Suppressor macrophage treated with lipopolysaccharide for 1 hour (primary cell): ENCODE measurements around the gene CCDC7.
"Not testable (repeated sequence)": the region's sequence is repeated elsewhere in the genome, so short reads cannot be mapped to it uniquely, and the experiment has no call there.

Experiments
- DNase-seq, 3 donors: peaks; one replicate each; pipeline ENCODE4 v3.0.0-alpha.2; 2020 to 2022

Gene CCDC7

DNA sequence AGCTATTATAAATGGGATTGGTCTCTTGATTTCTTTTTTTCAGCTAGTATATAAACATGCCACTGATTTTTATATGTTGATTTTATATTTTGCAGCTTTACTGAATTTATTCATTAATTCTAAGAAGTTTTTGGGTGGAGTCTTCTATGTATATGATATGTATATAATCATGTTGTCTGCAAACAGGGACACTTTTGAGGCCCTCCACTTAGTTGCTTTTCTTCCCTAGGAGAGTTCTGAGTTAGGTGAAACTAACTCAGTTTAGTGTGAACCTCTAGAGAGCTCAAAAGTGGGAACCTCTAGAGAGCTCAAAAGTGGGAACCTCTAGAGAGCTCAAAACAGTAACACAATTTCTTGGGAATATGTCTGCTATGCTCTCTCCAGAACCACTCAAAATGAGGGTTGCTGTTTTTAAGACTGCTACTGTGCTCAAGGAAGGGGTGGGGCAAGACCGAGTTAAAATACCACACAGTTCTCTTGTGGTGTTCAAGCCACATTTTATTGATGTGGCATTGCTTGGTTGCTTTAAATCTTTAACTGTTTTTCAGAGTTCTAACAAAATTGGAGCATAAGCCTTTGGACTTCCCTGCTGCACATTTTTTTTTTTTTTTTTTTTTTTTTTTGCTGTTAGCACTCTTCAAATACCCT is 13.2 kb downstream of the CCDC7 start:
- DNase-seq: no peak

DNA sequence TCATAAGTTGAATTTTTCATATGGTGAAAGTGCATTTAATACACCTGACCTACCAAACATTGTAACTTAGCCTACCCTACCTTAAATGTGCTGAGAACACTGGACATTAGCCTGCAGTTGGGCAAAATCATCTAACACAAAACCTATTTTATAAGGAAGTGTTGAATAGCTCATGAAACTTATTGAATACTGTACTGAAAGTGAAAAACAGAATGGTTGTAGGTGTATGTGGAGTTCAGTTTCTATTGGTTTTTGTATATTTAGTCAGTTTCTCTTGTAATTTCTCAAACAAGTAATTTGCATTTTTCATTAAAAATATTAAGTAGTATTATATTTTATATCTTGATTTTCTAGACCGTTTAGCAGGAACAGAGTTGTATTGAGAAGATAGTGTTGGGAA is 15.3 kb downstream of the CCDC7 start:
- no peak for DNase-seq

DNA sequence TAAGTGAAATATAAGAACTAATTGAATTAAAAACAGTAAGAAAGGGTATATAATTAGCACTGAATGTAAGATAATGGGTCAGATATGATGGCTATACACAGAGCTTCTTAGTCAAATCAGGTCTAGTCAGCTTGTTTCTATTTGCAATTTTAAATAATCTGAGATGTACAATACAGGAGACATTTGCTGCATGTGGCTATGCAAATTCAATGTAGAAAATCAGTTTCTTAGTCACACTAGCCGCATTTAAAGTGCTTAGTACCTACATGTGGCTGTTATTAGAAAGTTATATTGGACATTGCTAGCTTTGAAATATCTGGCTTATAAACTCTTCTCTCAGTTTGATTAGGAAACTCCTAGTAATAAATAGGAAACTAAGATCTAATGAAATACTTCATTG is 25.3 kb downstream of the CCDC7 start:
- DNase-seq: no peak

DNA sequence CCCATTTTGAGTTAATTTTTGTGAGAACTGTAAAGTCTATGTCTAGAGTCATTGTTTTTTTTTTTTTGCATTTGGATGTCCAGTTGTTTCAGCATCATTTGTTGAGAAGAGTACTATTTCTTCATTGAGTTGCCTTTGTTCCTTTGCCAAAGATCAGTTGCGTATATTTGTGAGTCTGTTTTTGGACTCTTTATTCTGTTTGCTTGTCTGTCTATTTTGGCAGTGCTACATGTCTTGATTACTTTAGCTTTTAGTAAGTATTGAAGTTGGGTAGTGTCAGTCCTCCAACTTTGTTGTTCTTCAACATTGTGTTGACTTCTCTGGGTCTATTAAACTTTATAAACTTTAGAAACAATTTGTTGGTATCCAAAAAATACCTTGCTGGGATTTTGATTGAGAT is 31.6 kb downstream of the CCDC7 start:
- no peak for DNase-seq

DNA sequence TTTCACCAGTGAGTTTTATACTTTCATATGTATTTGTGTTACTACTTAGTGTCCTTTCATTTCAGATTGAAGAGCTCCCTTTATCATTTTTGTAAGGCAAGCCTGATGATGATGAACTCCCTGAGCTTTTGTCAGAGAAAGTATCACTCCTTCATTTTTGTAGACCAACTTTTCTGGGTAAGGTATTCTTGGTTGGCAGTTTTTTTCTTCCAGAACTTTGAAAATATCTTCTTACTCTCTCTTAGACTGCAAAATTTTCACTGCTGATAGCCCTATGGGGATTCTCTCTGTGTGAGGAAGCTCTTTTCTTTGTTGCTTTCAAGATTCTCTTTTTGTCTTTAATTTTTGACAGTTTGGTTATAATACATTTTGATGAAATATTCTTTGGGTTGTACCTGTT is 35.7 kb downstream of the CCDC7 start:
- DNase-seq: no peak

DNA sequence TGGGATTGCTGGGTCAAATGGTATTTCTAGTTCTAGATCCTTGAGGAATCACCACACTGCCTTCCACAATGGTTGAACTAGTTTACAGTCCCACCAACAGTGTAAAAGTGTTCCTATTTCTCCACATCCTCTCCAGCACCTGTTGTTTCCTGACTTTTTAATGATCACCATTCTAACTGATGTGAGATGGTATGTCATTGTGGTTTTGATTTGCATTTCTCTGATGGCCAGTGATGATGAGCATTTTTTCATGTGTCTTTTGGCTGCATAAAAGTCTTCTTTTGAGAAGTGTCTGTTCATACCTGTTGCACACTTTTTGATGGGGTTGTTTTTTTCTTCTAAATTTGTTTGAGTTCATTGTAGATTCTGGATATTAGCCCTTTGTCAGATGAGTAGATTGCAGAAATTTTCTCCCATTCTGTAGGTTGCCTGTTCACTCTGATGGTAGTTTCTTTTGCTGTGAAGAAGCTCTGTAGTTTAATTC is 37.1 kb downstream of the CCDC7 start:
- not testable (repeated sequence) for DNase-seq

DNA sequence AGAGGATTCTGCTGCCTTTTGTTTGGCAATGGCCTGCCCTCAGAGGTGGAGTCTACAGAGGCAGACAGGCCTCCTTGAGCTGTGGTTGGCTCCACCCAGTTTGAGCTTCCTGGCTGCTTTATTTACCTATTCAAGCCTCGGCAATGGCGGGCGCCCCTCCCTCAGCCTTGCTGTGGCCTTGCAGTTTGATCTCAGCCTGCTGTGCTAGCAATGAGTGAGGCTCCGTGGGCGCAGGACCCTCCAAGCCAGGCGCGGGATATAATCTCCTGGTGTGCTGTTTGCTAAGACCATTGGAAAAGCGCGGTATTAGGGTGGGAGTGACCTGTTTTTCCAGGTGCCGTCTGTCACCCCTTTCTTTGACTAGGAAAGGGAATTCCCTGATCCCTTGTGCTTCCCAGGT is 42.1 kb downstream of the CCDC7 start:
- not testable (repeated sequence) for DNase-seq

DNA sequence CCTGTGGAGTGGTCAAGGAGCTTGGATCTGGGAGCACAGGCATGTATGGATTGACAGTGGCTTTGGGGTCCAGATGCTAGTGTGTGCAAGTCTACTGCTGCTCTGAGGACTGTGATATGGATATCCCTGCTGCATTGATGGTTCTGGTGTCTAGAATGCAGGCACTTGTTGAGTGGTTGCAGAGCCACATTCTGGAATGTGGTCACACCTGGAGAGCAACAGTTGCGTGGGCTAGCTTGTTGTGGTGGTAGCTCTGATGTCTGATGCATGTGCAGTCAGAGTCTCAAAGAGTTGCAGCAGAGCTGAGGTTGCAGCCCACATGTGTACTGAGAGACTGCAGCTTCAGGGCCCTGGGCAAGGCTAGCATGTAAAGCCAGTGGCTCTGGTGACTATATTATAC is 43.2 kb downstream of the CCDC7 start:
- DNase-seq: no peak

DNA sequence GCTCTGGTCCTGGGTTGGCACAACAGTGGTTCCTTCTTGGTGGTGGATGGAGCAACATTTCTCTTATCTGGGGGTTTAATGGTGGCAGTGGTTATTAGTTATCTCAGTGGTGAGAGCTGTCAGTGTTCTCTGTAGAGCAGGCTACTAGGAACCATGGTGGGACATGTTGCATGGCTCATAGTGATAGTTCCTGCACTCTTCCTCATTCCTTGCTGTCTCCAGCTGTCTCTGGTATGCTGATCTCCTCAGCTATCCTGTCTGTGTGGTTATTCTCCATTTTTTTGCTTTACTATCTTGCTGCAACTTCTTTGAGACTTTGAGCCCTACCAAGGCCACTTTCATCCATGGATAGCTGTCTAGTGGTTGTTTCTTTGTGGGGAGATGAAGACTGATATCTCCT is 44.0 kb downstream of the CCDC7 start:
- no peak for DNase-seq

DNA sequence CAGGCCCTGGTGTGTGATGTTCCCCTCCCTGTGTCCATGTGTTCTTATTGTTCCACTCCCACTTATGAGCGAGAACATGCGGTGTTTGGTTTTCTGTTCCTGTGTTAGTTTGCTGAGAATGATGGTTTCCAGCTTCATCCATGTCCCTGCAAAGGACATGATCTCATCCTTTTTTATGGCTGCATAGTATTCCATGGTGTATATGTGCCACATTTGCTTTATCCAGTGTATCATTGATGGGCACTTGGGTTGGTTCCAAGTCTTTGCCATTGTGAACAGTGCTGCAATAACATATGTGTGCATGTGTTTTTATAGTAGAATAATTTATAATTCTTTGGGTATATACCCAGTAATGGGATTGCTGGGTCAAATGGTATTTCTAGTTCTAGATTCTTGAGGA is 48.6 kb downstream of the CCDC7 start:
- not testable (repeated sequence) for DNase-seq

DNA sequence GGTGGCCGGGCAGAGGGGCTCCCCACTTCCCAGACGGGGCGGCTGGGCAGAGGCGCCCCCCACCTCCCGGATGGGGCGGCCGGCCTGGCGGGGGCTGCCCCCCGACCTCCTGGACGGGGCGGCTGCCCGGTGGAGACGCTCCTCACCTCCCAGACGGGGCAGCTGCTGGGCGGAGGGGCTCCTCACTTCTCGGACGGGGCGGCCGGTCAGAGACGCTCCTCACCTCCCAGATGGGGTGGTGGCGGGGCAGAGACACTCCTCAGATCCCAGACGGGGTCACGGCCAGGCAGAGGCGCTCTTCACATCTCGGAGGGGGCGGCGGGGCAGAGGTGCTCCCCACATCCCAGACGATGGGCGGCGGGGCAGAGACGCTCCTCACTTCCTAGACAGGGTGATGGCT is 54.2 kb downstream of the CCDC7 start:
- DNase-seq: not testable (repeated sequence)

DNA sequence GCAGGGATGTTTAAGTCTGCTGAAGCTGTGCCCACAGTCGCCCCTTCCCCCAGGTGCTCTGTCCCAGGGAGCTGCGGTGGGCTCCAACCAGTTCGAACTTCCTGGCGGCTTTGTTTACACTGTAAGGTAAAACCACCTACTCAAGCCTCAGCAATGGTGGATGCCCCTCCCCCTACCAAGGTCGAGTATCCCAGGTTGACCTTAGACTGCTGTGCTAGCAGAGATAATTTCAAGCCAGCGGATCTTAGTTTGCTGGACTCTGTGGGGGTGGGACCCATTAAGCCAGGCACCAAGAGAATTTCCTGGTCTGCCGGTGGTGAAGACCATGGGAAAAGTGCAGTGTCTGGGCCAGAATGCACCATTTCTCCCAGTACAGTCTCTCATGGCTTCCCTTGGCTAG is 56.0 kb downstream of the CCDC7 start:
- DNase-seq: no peak

DNA sequence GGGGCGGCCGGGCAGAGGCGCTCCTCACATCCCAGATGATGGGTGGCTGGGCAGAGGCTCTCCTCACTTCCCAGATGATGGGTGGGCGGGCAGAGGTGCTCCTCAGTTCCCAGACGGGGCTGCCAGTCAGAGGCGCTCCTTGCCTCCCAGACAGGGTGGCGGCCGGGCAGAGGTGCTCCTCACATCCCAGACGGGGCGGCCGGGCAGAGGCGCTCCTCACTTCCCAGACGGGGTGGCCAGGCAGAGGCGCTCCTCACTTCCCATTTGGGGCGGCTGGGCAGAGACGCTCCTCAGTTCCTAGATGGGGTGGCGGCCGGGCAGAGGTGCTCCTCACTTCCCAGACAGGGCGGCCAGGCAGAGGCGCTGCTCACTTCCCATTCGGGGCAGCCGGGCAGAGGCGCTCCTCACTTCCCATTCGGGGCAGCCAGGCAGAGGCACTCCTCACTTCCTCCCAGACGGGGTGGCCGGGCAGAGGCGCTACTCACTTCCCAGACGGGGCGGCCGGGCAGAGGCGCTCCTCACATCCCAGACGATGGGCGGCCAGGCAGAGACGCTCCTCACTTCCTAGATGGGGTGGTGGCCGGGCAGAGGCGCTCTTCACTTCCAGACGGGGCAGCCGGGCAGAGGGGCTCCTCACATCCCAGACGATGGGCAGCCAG is 60.0 kb downstream of the CCDC7 start:
- DNase-seq: not testable (repeated sequence)

DNA sequence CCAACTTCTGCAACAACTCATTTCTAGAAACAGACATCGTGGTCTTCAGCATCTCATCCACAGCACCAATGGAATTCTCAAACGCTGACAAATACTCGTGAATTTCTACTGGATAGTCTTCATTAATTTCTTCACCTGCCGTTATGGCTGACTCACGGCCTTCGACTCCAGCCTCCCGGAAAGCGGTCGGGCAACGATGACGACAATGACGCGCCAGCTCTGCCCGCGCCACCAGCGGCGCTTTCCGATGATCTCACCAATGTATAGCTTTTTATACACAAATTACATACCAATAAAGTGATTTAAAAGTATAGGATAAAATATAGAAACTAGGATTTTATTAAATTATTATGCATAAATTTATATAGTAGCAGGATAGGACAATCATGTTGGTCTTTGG is 65.7 kb downstream of the CCDC7 start:
- no peak for DNase-seq

DNA sequence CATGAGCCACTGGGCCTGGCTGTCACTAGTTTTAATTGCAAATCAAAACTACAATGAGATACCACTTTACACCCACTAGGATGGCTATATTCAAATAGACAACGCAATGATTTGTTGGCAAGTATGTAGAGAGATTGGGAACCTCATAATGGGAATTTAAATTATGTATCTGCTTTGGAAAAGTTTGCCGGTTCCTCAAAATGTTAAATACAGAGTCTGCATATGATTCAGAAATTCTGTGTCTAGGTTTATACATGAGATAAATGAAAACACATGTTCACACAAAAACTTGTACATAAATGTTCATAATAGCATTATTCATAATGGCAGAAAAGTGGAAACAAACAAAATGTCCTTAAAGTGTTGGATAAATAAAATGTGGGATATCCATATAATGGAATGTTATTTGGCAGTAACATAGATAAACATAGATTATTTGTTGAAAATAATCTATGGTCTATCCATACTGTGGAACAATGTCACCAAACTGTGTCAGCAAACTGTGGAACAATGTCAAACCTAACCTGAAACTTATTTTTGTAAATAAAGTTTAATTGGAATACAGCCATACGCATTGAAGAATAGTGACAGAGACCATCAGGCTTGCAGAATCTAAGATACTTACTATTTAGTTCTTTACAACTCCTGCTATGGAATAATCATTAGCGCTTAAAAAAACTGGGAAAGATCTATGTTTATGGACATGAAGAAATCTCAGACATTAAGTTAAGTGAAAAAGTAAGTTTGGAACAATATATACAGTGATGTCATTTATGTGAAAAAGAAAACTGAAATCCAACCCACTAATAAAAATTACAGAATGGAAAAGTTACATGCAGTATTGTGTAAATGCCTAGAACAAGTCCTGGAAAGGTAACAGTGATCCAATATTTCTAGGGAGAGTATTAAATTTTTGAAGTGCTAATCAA is 70.9 kb downstream of the CCDC7 start:
- no peak for DNase-seq

DNA sequence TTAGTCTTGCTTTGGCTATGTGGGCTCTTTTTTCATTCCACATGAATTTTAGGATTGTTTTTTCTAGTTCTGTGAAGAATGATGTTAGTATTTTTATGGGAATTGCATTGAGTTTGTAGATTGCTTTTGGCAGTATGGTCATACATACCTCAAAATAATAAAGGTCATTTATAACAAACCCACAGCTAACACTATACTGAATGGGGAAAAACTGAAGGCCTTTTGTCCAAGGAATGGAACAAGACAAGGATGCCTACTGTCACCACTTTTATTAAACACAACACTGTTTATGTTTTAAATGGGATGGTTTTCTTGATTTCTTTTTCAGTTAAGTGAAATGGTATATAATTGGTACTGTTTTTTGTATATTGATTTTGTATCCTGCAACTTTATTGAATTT is 84.3 kb downstream of the CCDC7 start:
- DNase-seq: no peak

DNA sequence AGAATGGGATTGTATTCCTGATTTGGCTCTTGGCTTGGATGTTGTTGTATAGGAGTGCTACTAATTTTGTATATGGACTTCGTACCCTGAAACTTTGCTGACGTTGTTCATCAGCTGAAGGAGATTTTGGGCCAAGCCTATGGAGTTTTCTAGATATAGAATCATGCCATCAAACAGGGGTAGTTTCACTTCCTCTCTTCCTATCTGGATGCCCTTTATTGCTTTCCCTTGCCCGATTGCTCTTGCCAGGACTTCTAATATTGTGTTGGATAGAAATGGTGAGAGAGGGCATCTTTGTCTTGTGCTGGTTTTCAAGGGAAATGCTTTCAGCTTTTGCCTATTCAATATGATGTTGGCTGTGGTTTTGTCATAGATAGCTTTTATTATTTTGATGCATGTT is 92.3 kb downstream of the CCDC7 start:
- DNase-seq: peak in 1 of 3 donors; percentile 3

DNA sequence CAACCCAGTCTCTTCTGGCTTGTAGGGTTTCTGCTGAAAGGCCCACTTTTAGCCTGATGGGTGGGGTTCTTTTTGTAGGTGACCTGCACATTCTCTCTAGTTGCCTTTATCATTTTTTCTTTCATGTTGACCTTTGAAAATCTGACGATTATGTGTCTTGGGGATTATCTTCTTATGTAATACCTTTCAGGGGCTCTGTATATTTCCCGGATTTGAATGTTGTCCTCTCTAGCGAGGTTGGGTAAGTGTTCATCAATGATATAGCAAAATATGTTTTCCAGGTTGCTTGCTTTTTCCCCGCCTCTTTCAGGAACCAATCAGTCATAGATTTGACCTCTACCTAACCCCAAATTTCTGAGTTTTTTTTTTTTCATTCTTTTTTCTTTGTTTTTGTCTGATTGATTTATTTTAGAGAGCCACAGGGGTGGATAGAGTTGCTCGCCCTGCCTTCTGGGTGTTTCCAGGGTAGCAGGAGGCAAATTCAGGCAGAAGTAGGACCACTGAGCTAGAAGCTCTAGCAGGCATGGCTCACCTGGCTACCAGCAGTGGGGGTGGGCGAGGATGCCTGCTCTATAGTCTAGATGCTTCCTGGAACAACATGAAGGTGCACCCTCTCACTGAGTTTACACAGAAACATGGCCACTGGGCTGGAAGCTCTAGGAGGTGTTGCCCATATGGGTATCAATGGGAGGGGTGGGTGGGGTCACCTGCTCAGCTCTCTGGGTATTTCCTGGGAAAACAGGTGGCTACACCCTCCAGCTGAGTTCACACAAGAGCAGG is 94.9 kb downstream of the CCDC7 start:
- DNase-seq: no peak

DNA sequence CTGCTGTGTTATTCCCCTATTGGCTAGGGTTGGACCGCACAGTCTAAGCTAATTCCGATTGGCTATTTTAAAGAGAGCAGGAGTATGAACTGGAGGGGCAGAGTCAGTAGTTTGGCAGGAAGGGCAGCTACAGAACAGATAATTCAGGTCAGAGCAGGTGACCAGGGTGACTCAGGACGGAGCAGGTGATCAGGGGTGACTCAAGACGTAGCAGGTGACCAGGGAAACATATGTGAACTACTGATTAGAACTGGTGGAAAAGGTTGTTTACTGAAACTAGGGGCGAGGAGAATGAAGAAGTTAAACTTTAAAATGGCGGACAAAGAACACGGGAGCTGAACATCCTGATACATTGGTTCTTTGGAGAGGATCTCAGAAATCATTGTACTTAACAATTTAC is 102.3 kb downstream of the CCDC7 start:
- no peak for DNase-seq

DNA sequence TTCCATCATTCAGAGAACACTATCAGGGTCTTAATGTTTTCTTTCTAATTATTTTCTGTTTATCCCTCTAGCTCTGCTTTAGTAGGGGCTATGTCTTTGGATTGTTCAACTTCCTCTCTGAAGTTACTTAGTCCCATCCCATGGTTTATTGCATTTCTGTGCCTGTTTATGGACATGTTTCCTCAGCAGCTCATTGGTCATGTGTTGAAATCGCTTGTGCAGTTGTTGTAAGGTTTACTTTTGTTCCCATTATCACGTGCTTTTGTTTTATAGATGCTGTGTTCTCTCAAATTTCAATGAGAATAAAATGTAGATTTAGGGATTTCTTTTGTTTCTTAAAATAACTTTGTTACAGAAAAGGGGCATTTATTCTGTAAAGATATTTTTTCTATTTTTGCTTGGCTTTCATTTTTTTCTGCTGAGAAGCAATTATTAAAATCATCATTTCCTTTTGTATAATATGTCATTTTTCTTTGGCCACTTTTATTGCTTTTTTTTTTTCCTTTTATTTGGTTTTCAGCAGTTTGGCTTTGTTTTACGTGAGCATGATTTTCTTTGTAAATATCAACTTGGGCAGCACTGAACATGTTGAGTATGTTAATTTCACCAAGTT is 110.9 kb downstream of the CCDC7 start:
- no peak for DNase-seq

DNA sequence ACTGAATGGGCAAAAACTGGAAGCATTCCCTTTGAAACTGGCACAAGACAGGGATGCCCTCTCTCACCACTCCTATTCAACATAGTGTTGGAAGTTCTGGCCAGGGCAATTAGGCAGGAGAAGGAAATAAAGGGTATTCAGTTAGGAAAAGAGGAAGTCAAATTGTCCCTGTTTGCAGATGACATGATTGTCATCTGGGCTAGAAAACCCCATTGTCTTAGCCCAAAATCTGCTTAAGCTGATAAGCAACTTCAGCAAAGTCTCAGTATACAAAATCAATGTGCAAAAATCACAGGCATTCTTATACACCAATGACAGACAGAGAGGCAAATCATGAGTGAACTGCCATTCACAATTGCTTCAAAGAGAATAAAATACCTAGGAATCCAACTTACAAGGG is 116.8 kb downstream of the CCDC7 start:
- not testable (repeated sequence) for DNase-seq

DNA sequence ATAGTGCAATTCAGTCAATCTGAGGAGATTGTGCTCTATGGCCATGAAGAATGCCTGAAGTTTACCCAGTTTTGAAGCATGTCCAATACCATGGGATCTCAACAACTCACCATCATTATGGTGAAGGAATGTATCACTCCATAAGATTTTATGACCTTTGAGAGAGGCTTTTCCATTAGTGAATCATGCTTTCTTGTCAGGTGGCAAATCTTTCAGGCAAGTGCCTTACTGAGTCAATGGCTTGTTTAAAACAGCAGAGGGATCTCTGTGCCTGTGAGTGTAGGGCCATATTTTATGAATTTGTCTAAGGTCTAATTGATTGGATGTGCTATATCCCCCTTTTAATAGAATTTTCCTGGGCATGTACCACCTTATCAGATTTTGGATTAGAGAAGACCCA is 131.5 kb downstream of the CCDC7 start:
- DNase-seq: no peak
